Gastrocnemius medialis (tissue), 4 donors: ENCODE results near the gene USF3.

ENCODE experiments used
- CTCF ChIP-seq, 5 experiments: fragments of 450-650 bp in 3 of 5; fragments of 200-600 bp in 2 of 5; sonication (generic) in 2 of 5; IDR thresholded peaks in 4 of 5; conservative IDR thresholded peaks in 1 of 5; 1 replicate in 4 of 5; 2 replicates in 1 of 5; pipeline ENCODE4 v1.5.1; 2016 to 2019; ENCODE audit warnings: antibody characterized with exemption in 5 of 5, mild to moderate bottlenecking in 3 of 5, moderate library complexity in 3 of 5
- POLR2A ChIP-seq, 2 donors: fragments of 450-650 bp; IDR thresholded peaks; one replicate each; pipeline ENCODE4 v1.6.1; 2017; ENCODE audit warnings: antibody characterized with exemption in 2 of 2, mild to moderate bottlenecking in 2 of 2, moderate library complexity in 2 of 2

- TF ChIP-seq CTCF (IDR thresholded peaks at IDR 0.05 in 4 of 5, conservative IDR thresholded peaks at IDR 0.05 in 1 of 5) (no peak), POLR2A (IDR thresholded peaks at IDR 0.05) (no peak)
Observed at GRCh38 chr3:113677737-113678136, 18.7 kb downstream of the USF3 start.
